Inflammatory macrophage treated with lipopolysaccharide for 4 hours (primary cell): Measurements from ENCODE around the gene PTRH2.

ENCODE experiments used
- DNase-seq: peaks from one replicate; pipeline ENCODE4 v3.0.0-alpha.2; 2020

Gene PTRH2

GRCh38 chr17:59716427-59716826 lies 9.2 kb upstream of the PTRH2 start:
- DNase-seq: no peak

GRCh38 chr17:59714255-59714654 lies 7.0 kb upstream of the PTRH2 start:
- no peak for DNase-seq

- peak; percentile 30 for DNase-seq
Observed at GRCh38 chr17:59712862-59713261, 5.6 kb upstream of the PTRH2 start.

GRCh38 chr17:59711936-59712335 lies 4.7 kb upstream of the PTRH2 start:
- DNase-seq: no peak

GRCh38 chr17:59707971-59708430 lies 771 bp upstream of the PTRH2 start:
- no peak for DNase-seq

- no peak for DNase-seq
Observed at GRCh38 chr17:59702304-59702703, 4.9 kb downstream of the PTRH2 start.

- DNase-seq: no peak
Observed at GRCh38 chr17:59699786-59700185, 7.4 kb downstream of the PTRH2 start.

- DNase-seq: no peak
Observed at GRCh38 chr17:59699218-59699617, 8.0 kb downstream of the PTRH2 start.

GRCh38 chr17:59698143-59698542 lies 9.1 kb downstream of the PTRH2 start:
- no peak for DNase-seq

- no peak for DNase-seq
Observed at GRCh38 chr17:59696682-59697277, 10.4 kb downstream of the PTRH2 start.

GRCh38 chr17:59695945-59696681 lies 11.1 kb downstream of the PTRH2 start:
- DNase-seq: no peak

- DNase-seq: no peak
Observed at GRCh38 chr17:59694344-59694743, 12.9 kb downstream of the PTRH2 start.

GRCh38 chr17:59693582-59693981 lies 13.6 kb downstream of the PTRH2 start:
- no peak for DNase-seq

GRCh38 chr17:59688496-59688895 lies 18.7 kb downstream of the PTRH2 start:
- DNase-seq: no peak

- no peak for DNase-seq
Observed at GRCh38 chr17:59688008-59688407, 19.2 kb downstream of the PTRH2 start.

- DNase-seq: no peak
Observed at GRCh38 chr17:59684967-59685366, 22.3 kb downstream of the PTRH2 start.

GRCh38 chr17:59683283-59683682 lies 23.9 kb downstream of the PTRH2 start:
- DNase-seq: no peak

GRCh38 chr17:59680314-59680713 lies 26.9 kb downstream of the PTRH2 start:
- no peak for DNase-seq

GRCh38 chr17:59678918-59679317 lies 28.3 kb downstream of the PTRH2 start:
- DNase-seq: no peak

GRCh38 chr17:59676716-59677115 lies 30.5 kb downstream of the PTRH2 start:
- no peak for DNase-seq

GRCh38 chr17:59675231-59675630 lies 32.0 kb downstream of the PTRH2 start:
- no peak for DNase-seq

- DNase-seq: no peak
Observed at GRCh38 chr17:59671386-59671785, 35.8 kb downstream of the PTRH2 start.

- DNase-seq: no peak
Observed at GRCh38 chr17:59669944-59670343, 37.3 kb downstream of the PTRH2 start.

GRCh38 chr17:59669411-59669810 lies 37.8 kb downstream of the PTRH2 start:
- no peak for DNase-seq

- DNase-seq: peak; percentile 41
Observed at GRCh38 chr17:59668816-59669215, 38.4 kb downstream of the PTRH2 start.
